Ascending aorta (tissue), 2 donors: ENCODE measurements around the gene GFM1. TPM values are rescaled to one million over a fixed set of nuclear protein-coding genes. Genes with fewer than 3 reads are reported as not detected.

Experiments used
- DNase-seq, 2 donors: peaks; one replicate each; pipeline ENCODE4 v3.0.0-alpha.2; 2019; ENCODE audit warnings: low spot score in 2 of 2
- H3K27ac ChIP-seq, 2 donors: fragments of 200-600 bp; sonication (generic); one replicate each; pipeline ENCODE4 v1.5.1; 2016 to 2017; ENCODE audit warnings: mild to moderate bottlenecking in 1 of 2
- H3K27me3 ChIP-seq: fragments of 200-600 bp; sonication (generic); one replicate; pipeline ENCODE4 v1.5.1; 2017
- H3K36me3 ChIP-seq, 2 donors: fragments of 200-600 bp; sonication (generic); one replicate each; pipeline ENCODE4 v1.5.1; 2016
- H3K4me1 ChIP-seq, 2 donors: fragments of 200-600 bp; sonication (generic); one replicate each; pipeline ENCODE4 v1.5.1; 2016 to 2017; ENCODE audit warnings: mild to moderate bottlenecking in 1 of 2
- H3K4me3 ChIP-seq, 2 donors: fragments of 200-600 bp; sonication (generic); one replicate each; pipeline ENCODE4 v1.5.1; 2016 to 2017; ENCODE audit warnings: mild to moderate bottlenecking in 1 of 2
- H3K9me3 ChIP-seq, 2 donors: fragments of 200-600 bp; sonication (generic); one replicate each; pipeline ENCODE4 v1.5.1; 2016
- intact Hi-C: fragments of 100-400 bp; cut with DNase I; formaldehyde crosslinking; loops from one replicate; pipeline ENCODE4 v1.15.1; 2023
- total RNA-seq: library from RNA; depleted of rRNA; stranded (reverse); fragments of >200 nt; gene quantifications from one replicate; pipeline ENCODE4 v1.1.0, GENCODE V29; 2016
- TF ChIP-seq, protein P1 (sequence below), 3 experiments: fragments of 200-600 bp in 2 of 3; fragments of 450-650 bp in 1 of 3; sonication (generic) in 2 of 3; IDR thresholded peaks; one replicate each; pipeline ENCODE4 v1.5.1; 2016 to 2019; ENCODE audit warnings: antibody characterized with exemption in 3 of 3, mild to moderate bottlenecking in 1 of 3, moderate library complexity in 1 of 3

GFM1 gene
- total RNA-seq, 1 donor from 2014 or later: 13.9 TPM

DNA sequence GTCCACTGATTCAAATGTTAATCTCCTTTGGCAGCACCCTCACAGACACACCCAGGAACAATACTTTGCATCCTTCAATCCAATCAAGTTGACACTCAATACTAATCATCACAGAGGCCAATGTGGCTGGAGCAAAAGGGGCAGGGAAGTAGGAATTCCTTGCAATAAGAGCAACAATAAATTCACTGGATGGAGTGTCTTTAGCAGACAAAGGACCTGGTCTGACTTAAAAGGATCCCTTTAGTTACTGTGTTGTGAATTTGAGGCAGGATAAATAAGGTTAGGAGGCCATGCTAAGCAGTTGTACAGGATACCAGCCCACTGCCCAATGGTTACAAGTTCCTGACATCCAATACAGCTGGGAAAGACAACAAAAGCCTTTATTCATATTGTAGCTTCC is 12.3 kb upstream of the GFM1 start:
- Histone ChIP-seq H3K4me3 (no peak overlapping the region), H3K27me3 (no peaks in the 10 kb centered on the region), H3K36me3 (no peaks in the 10 kb centered on the region), H3K27ac (no peak overlapping the region), H3K9me3 (no peaks in the 10 kb centered on the region), H3K4me1 (no peaks in the 10 kb centered on the region)
- intact Hi-C loops: no loop called here
- TF ChIP-seq, protein P1, sequence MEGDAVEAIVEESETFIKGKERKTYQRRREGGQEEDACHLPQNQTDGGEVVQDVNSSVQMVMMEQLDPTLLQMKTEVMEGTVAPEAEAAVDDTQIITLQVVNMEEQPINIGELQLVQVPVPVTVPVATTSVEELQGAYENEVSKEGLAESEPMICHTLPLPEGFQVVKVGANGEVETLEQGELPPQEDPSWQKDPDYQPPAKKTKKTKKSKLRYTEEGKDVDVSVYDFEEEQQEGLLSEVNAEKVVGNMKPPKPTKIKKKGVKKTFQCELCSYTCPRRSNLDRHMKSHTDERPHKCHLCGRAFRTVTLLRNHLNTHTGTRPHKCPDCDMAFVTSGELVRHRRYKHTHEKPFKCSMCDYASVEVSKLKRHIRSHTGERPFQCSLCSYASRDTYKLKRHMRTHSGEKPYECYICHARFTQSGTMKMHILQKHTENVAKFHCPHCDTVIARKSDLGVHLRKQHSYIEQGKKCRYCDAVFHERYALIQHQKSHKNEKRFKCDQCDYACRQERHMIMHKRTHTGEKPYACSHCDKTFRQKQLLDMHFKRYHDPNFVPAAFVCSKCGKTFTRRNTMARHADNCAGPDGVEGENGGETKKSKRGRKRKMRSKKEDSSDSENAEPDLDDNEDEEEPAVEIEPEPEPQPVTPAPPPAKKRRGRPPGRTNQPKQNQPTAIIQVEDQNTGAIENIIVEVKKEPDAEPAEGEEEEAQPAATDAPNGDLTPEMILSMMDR (IDR thresholded peaks at IDR 0.05): no peak
- no peak for DNase-seq

DNA sequence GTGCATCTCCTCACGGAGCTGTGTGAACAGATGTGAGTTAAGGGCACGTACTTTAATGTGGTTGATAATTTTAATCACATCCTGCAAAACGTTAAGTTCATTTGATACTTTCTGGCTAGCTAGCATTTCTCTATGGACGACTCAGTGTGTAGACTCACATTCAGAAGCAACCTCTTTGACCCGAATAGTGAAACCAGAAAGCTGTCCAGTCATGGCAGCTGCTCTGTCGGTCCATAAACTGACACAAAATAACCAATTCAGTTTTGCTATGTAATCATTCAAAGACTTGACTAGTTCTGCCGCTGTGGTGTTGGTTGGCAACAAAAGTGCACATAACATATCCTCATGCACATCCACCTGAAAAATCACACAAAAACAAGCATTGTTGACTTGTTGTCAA is 3.7 kb upstream of the GFM1 start:
- intact Hi-C loops: loop anchor here (5.0 to 10.0 kb wide), 2 partner anchors 528 to 1476 kb away; partner anchors contain the start of genes CCNL1 and RSRC1
- no peak overlapping the region for H3K4me3 ChIP-seq
- no peaks in the 10 kb centered on the region for H3K9me3 ChIP-seq
- TF ChIP-seq, protein P1 (IDR thresholded peaks at IDR 0.05): no peak
- no peak for DNase-seq
- no peak overlapping the region for H3K27ac ChIP-seq
- no peaks in the 10 kb centered on the region for H3K27me3 ChIP-seq
- peaks cover 0 to 4% of the 10 kb centered on the region in 2 donors for H3K4me1 ChIP-seq
- no peaks in the 10 kb centered on the region for H3K36me3 ChIP-seq

DNA sequence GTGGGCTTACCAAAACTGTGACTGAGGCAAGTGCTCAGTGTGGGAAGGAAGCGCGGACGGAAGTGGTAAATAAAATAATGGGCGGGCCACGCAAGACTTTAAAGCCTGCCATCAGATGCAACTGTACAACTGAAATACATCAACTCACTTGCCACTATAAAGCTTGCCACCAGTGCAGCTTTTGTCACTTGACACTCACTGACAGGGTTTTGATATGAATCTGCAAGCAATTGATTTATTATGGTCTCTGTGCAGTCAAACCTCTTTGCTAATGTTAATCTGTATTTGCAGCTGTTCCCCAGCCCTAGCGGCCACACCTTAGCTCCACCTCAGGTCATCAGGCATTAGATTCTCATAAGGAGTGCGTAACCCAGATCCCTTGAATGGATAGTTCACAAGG is 2.3 kb upstream of the GFM1 start:
- intact Hi-C loops: loop anchor here (5.0 to 10.0 kb wide), 2 partner anchors 530 to 1477 kb away; partner anchors contain the start of genes CCNL1 and RSRC1
- Histone ChIP-seq H3K4me3 (no peak overlapping the region), H3K36me3 (peaks cover 0 to 4% of the 10 kb centered on the region in 2 donors), H3K27ac (no peak overlapping the region), H3K27me3 (no peaks in the 10 kb centered on the region), H3K4me1 (peaks cover 0 to 11% of the 10 kb centered on the region in 2 donors), H3K9me3 (no peaks in the 10 kb centered on the region)
- DNase-seq: no peak
- TF ChIP-seq, protein P1 (IDR thresholded peaks at IDR 0.05): no peak

DNA sequence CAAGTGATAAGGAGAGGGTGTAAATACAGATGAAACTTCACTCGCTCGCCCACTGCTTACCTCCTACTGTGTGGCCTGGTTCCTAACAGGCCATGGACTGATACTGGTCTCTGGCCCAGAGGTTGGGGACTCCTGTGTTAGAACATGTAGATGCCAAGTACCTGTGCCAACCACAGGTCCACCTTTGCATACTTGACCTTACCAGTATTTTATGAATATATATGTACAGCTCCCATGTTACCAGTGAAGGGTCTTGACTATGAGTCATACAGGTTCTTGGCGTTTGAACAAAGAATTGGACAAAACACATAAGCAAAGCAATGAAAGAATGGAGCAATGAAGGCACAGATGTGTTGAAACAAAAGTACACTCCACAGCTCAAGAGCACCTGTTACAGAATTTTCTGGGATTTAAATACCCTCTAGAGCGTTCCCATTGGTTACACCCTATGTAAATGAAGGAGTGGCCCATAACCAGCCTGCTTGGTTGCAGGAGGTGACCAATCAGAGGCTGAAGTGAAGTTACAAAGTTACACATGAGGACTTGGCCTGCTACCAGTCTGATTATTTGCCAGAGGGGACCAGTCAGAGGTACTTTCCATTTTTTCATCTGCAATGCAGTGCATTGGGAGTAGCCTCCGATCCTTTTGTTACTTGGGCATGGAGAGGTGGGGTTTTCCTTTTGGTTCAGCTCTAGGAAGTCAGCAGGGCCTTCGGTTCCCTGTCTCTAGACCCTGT is 1.7 kb upstream of the GFM1 start:
- Histone ChIP-seq H3K27me3 (no peaks in the 10 kb centered on the region), H3K27ac (no peak overlapping the region), H3K4me1 (peaks cover 0 to 11% of the 10 kb centered on the region in 2 donors), H3K36me3 (peaks cover 0 to 4% of the 10 kb centered on the region in 2 donors), H3K4me3 (no peak overlapping the region), H3K9me3 (no peaks in the 10 kb centered on the region)
- DNase-seq: no peak
- TF ChIP-seq, protein P1 (IDR thresholded peaks at IDR 0.05): no peak
- intact Hi-C loops: loop anchor here (5.0 to 10.0 kb wide), 2 partner anchors 530 to 1478 kb away; partner anchors contain the start of genes CCNL1 and RSRC1

DNA sequence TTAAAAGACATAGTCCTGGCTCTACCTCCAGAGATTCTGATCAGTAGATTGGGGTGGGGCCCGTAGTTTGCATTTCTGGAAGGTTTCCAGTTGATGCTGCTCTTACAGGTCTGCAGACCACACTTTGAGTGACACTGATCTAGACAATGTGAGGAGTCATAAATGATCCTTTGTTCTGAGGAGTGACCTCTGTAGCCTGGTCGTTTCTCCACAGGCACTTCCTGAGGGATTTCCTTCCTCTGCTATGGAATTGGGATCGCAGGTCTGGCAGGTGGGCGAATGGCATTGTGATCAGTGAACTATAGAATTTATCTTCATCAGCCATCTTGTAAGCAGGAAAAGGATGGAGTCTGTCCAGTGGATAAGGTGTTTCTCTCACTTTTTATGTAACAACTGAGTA is 5.5 kb downstream of the GFM1 start:
- Histone ChIP-seq H3K27me3 (no peaks in the 10 kb centered on the region), H3K4me3 (no peak overlapping the region), H3K27ac (no peak overlapping the region), H3K36me3 (peaks cover 37 to 48% of the 10 kb centered on the region in 2 donors), H3K4me1 (peaks cover 0 to 11% of the 10 kb centered on the region in 2 donors), H3K9me3 (no peaks in the 10 kb centered on the region)
- DNase-seq: no peak
- intact Hi-C loops: loop anchor here (10.0 kb wide), 1 partner anchor 1485 kb away; the partner anchor contains the start of gene CCNL1
- TF ChIP-seq, protein P1 (IDR thresholded peaks at IDR 0.05): no peak
